IPS DF 6.9 (cell line): ENCODE results near the gene EFHD2.
"Not testable (repeated sequence)": the region's sequence is repeated elsewhere in the genome, so short reads cannot be mapped to it uniquely, and the experiment has no call there.

Experiments
- DNase-seq: peaks from one replicate; pipeline ENCODE4 v3.0.0-alpha.2; 2013; ENCODE audit warnings: low read depth, low spot score
- H3K27ac ChIP-seq: one replicate; pipeline ENCODE4 v1.5.1; 2013; ENCODE audit warnings: low read length, control low read depth
- H3K27me3 ChIP-seq: 2 replicates; pipeline ENCODE4 v1.6.1; 2013; ENCODE audit warnings: mild to moderate bottlenecking, low read length; ENCODE audit not compliant: control insufficient read depth, insufficient read depth
- H3K36me3 ChIP-seq: 2 replicates; pipeline ENCODE4 v1.6.1; 2013; ENCODE audit warnings: low read length; ENCODE audit not compliant: control insufficient read depth, insufficient read depth
- H3K4me1 ChIP-seq: 2 replicates; pipeline ENCODE4 v1.6.1; 2013; ENCODE audit warnings: low read length; ENCODE audit not compliant: control insufficient read depth, insufficient read depth
- H3K4me3 ChIP-seq: 2 replicates; pipeline ENCODE4 v1.5.1; 2013; ENCODE audit warnings: mild to moderate bottlenecking, low read length
- H3K9me3 ChIP-seq: 2 replicates; pipeline ENCODE4 v1.6.1; 2013; ENCODE audit warnings: low read length, inconsistent platforms; ENCODE audit not compliant: control insufficient read depth, insufficient read depth
- WGBS: extraction: QIAGEN DNeasy Blood & Tissue Kit; methylation state at CpG from one replicate; pipeline ENCODE4 v1.1.7; 2013; ENCODE audit warnings: mixed read lengths, missing lambda C conversion rate; ENCODE audit not compliant: insufficient read length, insufficient coverage; 5-methylcytosine and 5-hydroxymethylcytosine counted together

EFHD2 gene

GRCh38 chr1:15465674-15466073 is 56.0 kb downstream of the EFHD2 start:
- Histone ChIP-seq H3K4me3 (no peak overlapping the region), H3K4me1 (no peaks in the 10 kb centered on the region; the same call in 1 of the 2 replicates), H3K9me3 (no peaks in the 10 kb centered on the region), H3K27me3 (no peaks in the 10 kb centered on the region), H3K27ac (no peak overlapping the region), H3K36me3 (no peaks in the 10 kb centered on the region)
- WGBS, result no CpG with 5 or more reads among the region's 7 CpGs
- no peak for DNase-seq

- WGBS, result no CpG with 5 or more reads among the region's 22 CpGs
- not testable (repeated sequence) for H3K27me3 ChIP-seq, H3K27ac ChIP-seq, H3K4me3 ChIP-seq, H3K4me1 ChIP-seq, H3K9me3 ChIP-seq, DNase-seq, H3K36me3 ChIP-seq
Measured at GRCh38 chr1:15466955-15467625, 57.4 kb downstream of the EFHD2 start.

DNA sequence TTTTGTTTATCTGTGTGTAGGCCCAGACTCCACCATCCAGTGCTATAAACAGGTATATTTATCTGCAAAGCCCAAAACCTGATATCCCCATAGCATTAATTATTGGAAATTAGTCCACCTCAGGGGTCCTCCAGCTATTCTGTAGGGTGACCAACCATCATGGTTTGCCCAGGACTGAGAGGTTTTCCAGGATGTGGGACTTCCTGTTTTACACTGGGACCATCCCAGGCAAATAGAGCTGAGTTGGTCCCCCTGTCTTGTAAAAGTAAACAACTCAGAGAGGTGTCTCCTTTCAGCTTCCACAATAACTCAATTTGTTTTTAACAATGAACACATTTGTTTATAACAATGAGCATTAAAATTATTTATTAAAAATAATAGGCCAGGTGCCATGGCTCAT is 58.5 kb downstream of the EFHD2 start:
- H3K9me3 ChIP-seq, result no peaks in the 10 kb centered on the region
- H3K27me3 ChIP-seq, result no peaks in the 10 kb centered on the region
- no peaks in the 10 kb centered on the region; the same call in 1 of the 2 replicates for H3K4me1 ChIP-seq
- no peak overlapping the region for H3K27ac ChIP-seq
- no peaks in the 10 kb centered on the region for H3K36me3 ChIP-seq
- H3K4me3 ChIP-seq, result no peak overlapping the region
- no peak for DNase-seq

DNA sequence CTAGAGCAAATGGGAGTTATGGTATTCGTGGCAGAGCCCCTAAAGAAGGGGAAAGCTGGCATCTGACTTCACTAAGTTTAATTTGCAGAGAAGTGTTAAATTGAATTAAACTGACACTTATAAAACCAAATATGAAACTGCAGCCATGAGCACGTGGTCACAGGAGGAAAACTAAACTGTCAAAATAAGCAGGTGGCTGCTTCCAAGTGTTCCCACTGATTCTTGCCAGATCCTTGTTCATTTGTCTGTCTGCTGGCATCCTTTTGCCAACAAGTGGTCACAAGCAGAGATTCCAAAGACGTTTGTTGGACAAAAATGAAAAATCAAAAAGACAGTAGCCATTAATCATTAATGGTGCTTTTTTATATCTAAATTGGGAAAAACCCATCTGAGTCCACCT is 59.7 kb downstream of the EFHD2 start:
- no peaks in the 10 kb centered on the region for H3K9me3 ChIP-seq
- whole genome bisulfite sequencing, result no CpG with 5 or more reads among the region's 3 CpGs
- no peaks in the 10 kb centered on the region for H3K4me1 ChIP-seq
- no peak for DNase-seq
- no peaks in the 10 kb centered on the region for H3K27me3 ChIP-seq
- no peaks in the 10 kb centered on the region for H3K36me3 ChIP-seq
- H3K27ac ChIP-seq, result no peak overlapping the region
- H3K4me3 ChIP-seq, result no peak overlapping the region

GRCh38 chr1:15469821-15470448 is 60.2 kb downstream of the EFHD2 start:
- not testable (repeated sequence) for DNase-seq, H3K4me3 ChIP-seq, H3K9me3 ChIP-seq, H3K27ac ChIP-seq, H3K36me3 ChIP-seq, H3K27me3 ChIP-seq, H3K4me1 ChIP-seq
- no CpG with 5 or more reads among the region's 9 CpGs for WGBS

DNA sequence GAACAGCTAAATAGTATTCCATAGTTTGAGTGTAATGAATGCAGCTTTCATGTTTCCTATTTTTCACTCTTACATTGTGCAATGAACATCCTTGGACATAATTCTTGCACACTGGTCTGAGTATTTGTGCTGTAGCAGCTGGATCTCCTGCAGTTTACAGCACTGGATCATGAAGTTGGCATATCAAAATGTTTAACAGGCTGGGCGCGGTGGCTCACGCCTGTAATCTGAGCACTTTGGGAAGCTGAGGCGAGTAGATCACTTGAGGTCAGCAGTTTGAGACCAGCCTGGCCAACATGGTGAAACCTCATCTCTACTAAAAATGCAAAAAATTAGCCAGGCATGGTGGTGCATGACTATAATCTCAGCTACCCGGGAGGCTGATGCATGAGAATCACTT is 61.4 kb downstream of the EFHD2 start:
- H3K27ac ChIP-seq, H3K36me3 ChIP-seq, DNase-seq, H3K4me1 ChIP-seq, H3K27me3 ChIP-seq, H3K9me3 ChIP-seq, H3K4me3 ChIP-seq: not testable (repeated sequence)
- no CpG with 5 or more reads among the region's 5 CpGs for WGBS

DNA sequence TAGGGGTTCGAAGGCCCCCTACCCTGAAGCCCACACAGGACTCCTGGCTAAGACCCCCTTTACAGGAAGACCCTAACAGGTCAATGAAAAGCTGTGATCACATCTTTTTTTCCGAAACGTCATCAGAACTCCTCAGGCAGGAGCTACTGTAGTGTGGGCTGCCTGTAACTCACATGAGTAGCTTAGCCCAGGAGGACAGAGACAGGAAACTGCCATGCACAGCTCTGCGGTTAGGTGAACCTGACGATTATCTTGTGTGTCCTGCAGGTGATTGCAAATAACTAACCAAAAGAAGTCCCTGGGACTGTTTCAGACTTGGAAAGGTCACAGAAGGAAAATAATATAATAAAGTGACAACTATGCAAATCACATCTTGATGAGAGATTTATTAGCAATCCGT is 62.0 kb downstream of the EFHD2 start:
- WGBS, result no CpG with 5 or more reads among the region's 6 CpGs
- H3K9me3 ChIP-seq, H3K36me3 ChIP-seq, H3K4me3 ChIP-seq, H3K27ac ChIP-seq, H3K27me3 ChIP-seq, DNase-seq, H3K4me1 ChIP-seq: not testable (repeated sequence)

DNA sequence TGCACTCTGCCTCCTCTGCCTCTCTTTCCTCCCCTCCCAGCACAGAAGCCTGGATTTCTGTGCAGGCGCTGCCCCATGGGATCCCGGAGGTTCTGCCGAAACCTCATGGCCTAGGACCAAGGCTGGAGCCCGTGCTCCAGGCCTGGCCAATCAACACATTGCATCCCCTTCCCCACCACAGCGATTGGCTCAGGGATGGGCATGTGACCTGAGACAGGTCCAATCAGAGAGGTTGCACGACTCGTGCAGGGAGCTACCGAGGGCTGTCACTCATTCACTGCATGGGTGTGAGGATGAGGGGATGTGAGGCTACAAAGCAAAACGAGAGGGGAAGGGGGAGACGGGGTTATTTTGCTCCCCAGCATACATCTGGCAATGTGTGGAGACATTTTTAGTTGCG is 62.9 kb downstream of the EFHD2 start:
- Histone ChIP-seq H3K27me3 (no peaks in the 10 kb centered on the region), H3K4me3 (no peak overlapping the region), H3K9me3 (no peaks in the 10 kb centered on the region), H3K4me1 (no peaks in the 10 kb centered on the region), H3K27ac (no peak overlapping the region), H3K36me3 (no peaks in the 10 kb centered on the region)
- DNase-seq, result no peak
- no CpG with 5 or more reads among the region's 11 CpGs for WGBS

GRCh38 chr1:15475752-15476314 is 66.1 kb downstream of the EFHD2 start, which contains the start of gene CELA2B:
CELA2B (plus strand) TSS chr1:15476104; CDS start chr1:15476126, 22 bp downstream.
- Histone ChIP-seq H3K27ac (no peak within 1 kb of the TSS), H3K9me3 (no peaks in the 10 kb centered on the region), H3K36me3 (no peaks in the 10 kb centered on the region), H3K4me3 (no peak within 1 kb of the TSS), H3K27me3 (no peaks in the 10 kb centered on the region), H3K4me1 (no peaks in the 10 kb centered on the region)
- no peak for DNase-seq
- WGBS, result no CpG with 5 or more reads among the region's 5 CpGs

- no CpG with 5 or more reads among the region's 3 CpGs for WGBS
- H3K36me3 ChIP-seq, result no peaks in the 10 kb centered on the region
Measured at GRCh38 chr1:15476927-15477326, 67.2 kb downstream of the EFHD2 start.

More at GRCh38 chr1:15476927-15477326, 67.2 kb downstream of the EFHD2 start:
- no peaks in the 10 kb centered on the region for H3K4me1 ChIP-seq
- no peak overlapping the region for H3K4me3 ChIP-seq
- no peak overlapping the region for H3K27ac ChIP-seq
- DNase-seq, result no peak
- H3K9me3 ChIP-seq, result no peaks in the 10 kb centered on the region
- no peaks in the 10 kb centered on the region for H3K27me3 ChIP-seq
